BLaER1 (cell line): Measurements from ENCODE around the gene GZMB.

ENCODE experiments used
- H3K27ac ChIP-seq: shearing (Covaris generic); formaldehyde crosslinking; 2 replicates; pipeline ENCODE4 v1.8.1; 2022
- H3K27me3 ChIP-seq: shearing (Covaris generic); formaldehyde crosslinking; 2 replicates; pipeline ENCODE4 v1.8.1; 2022
- H3K36me3 ChIP-seq: shearing (Covaris generic); formaldehyde crosslinking; 2 replicates; pipeline ENCODE4 v1.8.1; 2022
- H3K4me1 ChIP-seq: shearing (Covaris generic); formaldehyde crosslinking; 2 replicates; pipeline ENCODE4 v1.8.1; 2022
- H3K4me2 ChIP-seq: shearing (Covaris generic); formaldehyde crosslinking; 2 replicates; pipeline ENCODE4 v1.8.1; 2022
- H3K4me3 ChIP-seq: shearing (Covaris generic); formaldehyde crosslinking; 2 replicates; pipeline ENCODE4 v1.8.1; 2022
- H3K9ac ChIP-seq: shearing (Covaris generic); formaldehyde crosslinking; 2 replicates; pipeline ENCODE4 v1.8.1; 2022
- H3K9me3 ChIP-seq: shearing (Covaris generic); formaldehyde crosslinking; 2 replicates; pipeline ENCODE4 v1.8.1; 2022
- H4K20me1 ChIP-seq: shearing (Covaris generic); formaldehyde crosslinking; 2 replicates; pipeline ENCODE4 v1.8.1; 2022
- Cebpa-rat ChIP-seq: shearing (Covaris generic); IDR thresholded peaks from 2 replicates; pipeline ENCODE4 v1.8.1; 2022

Gene GZMB

GRCh38 chr14:24634158-24634557 is at the start of gene GZMB:
Gene GZMB (minus strand): TSS chr14:24634190. CDS start chr14:24634160, 30 bp downstream.
- H3K9me3 ChIP-seq = no peaks in the 10 kb centered on the region
- no peak for TF ChIP-seq Cebpa-rat
- no peak within 1 kb of the TSS for H3K4me2 ChIP-seq
- no peaks in the 10 kb centered on the region for H3K36me3 ChIP-seq
- H3K27me3 ChIP-seq = no peaks in the 10 kb centered on the region
- no peak within 1 kb of the TSS for H3K9ac ChIP-seq
- H3K27ac ChIP-seq = no peak within 1 kb of the TSS
- H3K4me3 ChIP-seq = no peak within 1 kb of the TSS
- H4K20me1 ChIP-seq = no peaks in the 10 kb centered on the region
- H3K4me1 ChIP-seq = no peaks in the 10 kb centered on the region

DNA sequence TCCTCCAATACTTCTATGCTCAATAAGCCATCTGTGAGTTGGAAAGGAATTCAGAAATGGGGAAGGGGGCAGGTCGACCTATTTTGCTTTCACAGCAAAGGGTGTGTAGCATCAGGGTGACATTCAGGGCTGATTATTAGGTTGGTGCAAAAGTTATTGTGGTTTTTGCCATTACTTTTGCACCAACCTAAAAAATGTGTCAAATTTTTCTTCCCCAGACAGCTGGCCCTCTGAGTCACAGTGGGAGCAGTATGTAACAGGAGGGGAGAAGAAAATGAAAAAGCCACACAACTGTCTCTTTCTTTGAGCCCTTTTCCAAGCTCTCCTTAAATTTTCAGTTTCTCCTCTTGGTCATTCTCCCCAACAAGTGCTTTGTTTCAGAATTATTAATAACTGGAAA is 47.1 kb upstream of the GZMB start:
- Histone ChIP-seq H3K4me2 (peak overlapping the region; percentile 53), H3K27ac (no peak overlapping the region), H3K4me1 (peaks cover 36% of the 10 kb centered on the region), H3K36me3 (no peaks in the 10 kb centered on the region), H3K9ac (no peak overlapping the region), H3K4me3 (no peak overlapping the region), H3K27me3 (no peaks in the 10 kb centered on the region), H4K20me1 (no peaks in the 10 kb centered on the region), H3K9me3 (no peaks in the 10 kb centered on the region)
- no peak for TF ChIP-seq Cebpa-rat

- no peak overlapping the region for H3K27ac ChIP-seq
- no peaks in the 10 kb centered on the region for H3K27me3 ChIP-seq
Observed at GRCh38 chr14:24680516-24680915, 46.5 kb upstream of the GZMB start.

GRCh38 chr14:24679248-24679961 is 45.4 kb upstream of the GZMB start:
- Histone ChIP-seq H3K36me3 (no peaks in the 10 kb centered on the region), H3K4me1 (peaks cover 41% of the 10 kb centered on the region), H3K4me2 (peak overlapping the region; percentile 4; the same call in 1 of the 2 replicates), H4K20me1 (no peaks in the 10 kb centered on the region), H3K4me3 (no peak overlapping the region), H3K9ac (no peak overlapping the region), H3K9me3 (no peaks in the 10 kb centered on the region), H3K27ac (no peak overlapping the region), H3K27me3 (no peaks in the 10 kb centered on the region)
- TF ChIP-seq Cebpa-rat = no peak

More at GRCh38 chr14:24680516-24680915, 46.5 kb upstream of the GZMB start:
- H3K9ac ChIP-seq = no peak overlapping the region
- no peaks in the 10 kb centered on the region for H3K36me3 ChIP-seq
- H3K4me2 ChIP-seq = peak overlapping the region; percentile 53; the same call in 1 of the 2 replicates
- no peak overlapping the region for H3K4me3 ChIP-seq
- H3K9me3 ChIP-seq = no peaks in the 10 kb centered on the region
- TF ChIP-seq Cebpa-rat = no peak
- peaks cover 36% of the 10 kb centered on the region for H3K4me1 ChIP-seq
- no peaks in the 10 kb centered on the region for H4K20me1 ChIP-seq

- H3K9me3 ChIP-seq = no peaks in the 10 kb centered on the region
- TF ChIP-seq Cebpa-rat = no peak
- H3K27ac ChIP-seq = no peak overlapping the region
- no peak overlapping the region for H3K4me3 ChIP-seq
- peaks cover 47% of the 10 kb centered on the region for H3K4me1 ChIP-seq
- peak overlapping the region; percentile 63; the same call in 1 of the 2 replicates for H3K9ac ChIP-seq
- peak overlapping the region; percentile 73 for H3K4me2 ChIP-seq
- H3K27me3 ChIP-seq = no peaks in the 10 kb centered on the region
- no peaks in the 10 kb centered on the region for H4K20me1 ChIP-seq
- no peaks in the 10 kb centered on the region for H3K36me3 ChIP-seq
Observed at GRCh38 chr14:24678801-24679247, 44.8 kb upstream of the GZMB start.

DNA sequence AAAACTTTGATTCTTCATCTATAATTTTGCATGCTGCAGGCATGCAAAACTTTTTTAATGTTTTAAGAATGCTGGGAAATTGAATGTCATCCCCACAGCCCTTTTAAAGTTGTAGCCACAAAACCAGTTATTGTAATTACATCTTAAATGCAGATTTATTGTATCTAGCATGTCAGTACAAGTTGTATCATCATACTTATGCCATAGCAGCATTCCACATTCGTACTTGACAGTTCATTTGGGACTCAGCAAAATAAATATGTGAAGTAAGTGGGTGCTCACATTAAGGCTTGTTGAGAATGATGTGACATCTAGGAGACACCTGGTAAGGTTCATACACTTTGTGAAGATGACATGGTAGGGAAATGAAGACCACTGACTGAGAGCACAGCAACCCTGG is 44.0 kb upstream of the GZMB start:
- Histone ChIP-seq H3K4me2 (no peak overlapping the region), H3K27me3 (no peaks in the 10 kb centered on the region)

DNA sequence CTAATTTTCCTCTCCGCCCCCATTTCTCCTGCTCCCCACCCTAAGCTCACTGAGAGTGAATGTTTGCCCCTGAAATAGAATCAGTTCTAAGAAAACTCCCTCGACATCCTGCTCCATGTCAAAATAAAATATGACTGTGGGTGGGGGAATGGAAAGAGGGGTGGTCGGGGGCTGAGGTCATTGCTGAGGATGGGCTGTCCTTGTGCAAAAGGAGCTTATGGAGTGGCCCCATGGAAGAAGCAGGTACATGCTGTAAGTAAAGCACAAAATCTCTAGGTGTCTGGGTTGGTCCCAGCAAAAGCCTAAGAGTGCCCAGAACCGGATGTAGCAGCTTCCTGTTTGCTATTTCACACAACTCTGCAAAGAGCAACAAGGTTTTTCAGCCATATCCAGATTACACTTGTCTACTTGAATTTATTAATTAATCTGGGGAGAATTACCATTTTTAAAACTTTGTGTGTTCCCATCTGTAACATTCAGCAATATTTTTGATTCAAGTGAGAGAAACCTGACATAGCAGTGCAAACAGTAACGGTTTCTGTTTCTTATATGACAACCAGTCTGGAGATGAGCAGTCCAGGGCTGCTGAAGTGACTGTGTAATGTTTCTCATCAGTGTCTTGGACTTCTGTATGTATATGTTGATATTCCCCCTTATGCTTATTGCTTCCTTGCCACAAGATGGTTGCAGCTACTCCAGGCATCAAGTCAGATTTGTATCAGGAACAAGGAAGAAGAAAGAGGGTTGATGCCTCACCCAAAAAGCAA is 40.4 kb upstream of the GZMB start:
- peak overlapping the region; percentile 76 for H3K4me2 ChIP-seq
- H3K9me3 ChIP-seq = no peaks in the 10 kb centered on the region
- no peaks in the 10 kb centered on the region for H3K36me3 ChIP-seq
- no peaks in the 10 kb centered on the region for H3K27me3 ChIP-seq
- no peak for TF ChIP-seq Cebpa-rat
- 0 out of 2 replicates have a peak overlapping the region, but pooled peaks have one; percentile 7 for H3K27ac ChIP-seq
- H3K4me1 ChIP-seq = peaks cover 32% of the 10 kb centered on the region
- no peak overlapping the region for H3K4me3 ChIP-seq
- no peaks in the 10 kb centered on the region for H4K20me1 ChIP-seq
- H3K9ac ChIP-seq = no peak overlapping the region

More for the DNA sequence above, 44.0 kb upstream of the GZMB start:
- Histone ChIP-seq H3K4me1 (peaks cover 56% of the 10 kb centered on the region), H3K9ac (no peak overlapping the region), H3K9me3 (no peaks in the 10 kb centered on the region), H4K20me1 (no peaks in the 10 kb centered on the region), H3K27ac (no peak overlapping the region), H3K4me3 (no peak overlapping the region), H3K36me3 (no peaks in the 10 kb centered on the region)
- TF ChIP-seq Cebpa-rat = no peak

DNA sequence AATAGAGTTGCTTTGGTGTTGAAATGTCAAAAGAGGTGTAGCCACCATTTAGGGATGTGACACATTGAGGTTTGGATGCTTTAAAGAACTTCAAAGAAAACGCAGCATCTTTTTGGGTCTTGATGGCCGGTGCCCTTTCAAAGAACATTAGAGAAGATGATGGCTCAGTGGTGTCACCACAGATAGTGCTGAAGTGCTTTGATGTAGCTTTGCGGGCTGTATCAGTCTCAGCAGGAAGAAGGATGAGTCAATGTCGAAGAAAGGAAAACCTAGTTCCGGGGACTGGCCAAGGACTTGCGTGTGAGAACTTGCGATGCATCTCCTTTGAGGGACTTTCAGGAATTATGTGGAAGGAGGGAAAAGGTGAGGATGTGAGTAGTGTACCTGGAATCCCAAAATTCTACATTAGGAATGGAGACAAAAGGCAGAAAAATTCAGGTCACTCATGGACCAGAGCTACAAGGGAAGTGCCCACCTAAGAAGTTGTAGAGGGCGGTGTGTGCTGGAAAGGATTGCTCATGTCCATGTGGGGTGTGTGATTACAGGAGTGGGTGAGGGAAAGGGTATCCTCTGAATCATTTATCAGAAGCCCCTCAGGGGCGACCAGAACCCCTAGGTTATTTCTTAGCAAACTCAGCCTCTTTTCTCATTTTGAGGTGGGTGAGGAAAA is 39.7 kb upstream of the GZMB start:
- Histone ChIP-seq H3K4me1 (peaks cover 27% of the 10 kb centered on the region), H3K9me3 (no peaks in the 10 kb centered on the region), H3K4me2 (peak overlapping the region; percentile 76), H3K4me3 (no peak overlapping the region), H3K27ac (0 out of 2 replicates have a peak overlapping the region, but pooled peaks have one; percentile 7), H3K27me3 (no peaks in the 10 kb centered on the region), H4K20me1 (no peaks in the 10 kb centered on the region), H3K36me3 (no peaks in the 10 kb centered on the region), H3K9ac (no peak overlapping the region)
- no peak for TF ChIP-seq Cebpa-rat

GRCh38 chr14:24673059-24673458 is 39.1 kb upstream of the GZMB start:
- H4K20me1 ChIP-seq = no peaks in the 10 kb centered on the region
- H3K9ac ChIP-seq = no peak overlapping the region
- H3K4me1 ChIP-seq = peaks cover 24% of the 10 kb centered on the region
- H3K36me3 ChIP-seq = no peaks in the 10 kb centered on the region
- no peak overlapping the region for H3K4me3 ChIP-seq
- no peaks in the 10 kb centered on the region for H3K9me3 ChIP-seq
- H3K27ac ChIP-seq = no peak overlapping the region
- TF ChIP-seq Cebpa-rat = no peak
- H3K4me2 ChIP-seq = peak overlapping the region; percentile 76
- H3K27me3 ChIP-seq = no peaks in the 10 kb centered on the region
